ENCODE data around the gene PNPLA5.
"Not testable (repeated sequence)": the region's sequence is repeated elsewhere in the genome, so short reads cannot be mapped to it uniquely, and the experiment has no call there.

PNPLA5 gene

DNA sequence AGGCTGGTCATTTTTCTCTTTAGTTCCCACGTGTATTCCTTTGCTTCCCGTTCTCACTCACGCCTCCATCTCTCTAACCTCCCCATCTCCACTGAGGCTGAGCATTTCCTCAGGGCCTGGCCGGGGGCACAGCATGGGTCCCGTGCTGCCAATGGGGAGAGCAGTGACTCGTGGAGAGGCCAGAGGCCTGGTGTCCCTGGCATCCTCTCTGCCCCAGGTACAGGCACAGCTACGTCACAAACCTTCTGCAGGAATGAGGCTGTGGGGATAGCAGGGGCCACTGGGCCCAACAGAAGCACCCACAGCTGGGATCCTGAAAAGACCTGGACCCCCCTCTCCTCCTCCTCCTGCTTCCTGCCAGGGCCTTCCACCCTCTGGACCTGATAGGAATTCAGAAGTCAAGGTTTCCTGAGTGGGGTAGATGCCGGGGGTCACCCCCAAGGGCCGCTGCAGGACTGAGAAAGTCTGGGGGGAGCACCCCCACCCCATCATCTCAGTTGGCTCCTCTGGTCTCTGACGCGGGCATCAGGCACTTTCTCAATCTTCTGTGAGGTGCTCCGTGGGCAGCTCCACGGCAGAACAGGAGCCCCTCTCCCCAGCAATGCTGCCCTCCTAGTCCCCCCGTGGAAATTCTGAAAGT is 11.8 kb downstream of the PNPLA5 start:
- no peak for DNase-seq

DNA sequence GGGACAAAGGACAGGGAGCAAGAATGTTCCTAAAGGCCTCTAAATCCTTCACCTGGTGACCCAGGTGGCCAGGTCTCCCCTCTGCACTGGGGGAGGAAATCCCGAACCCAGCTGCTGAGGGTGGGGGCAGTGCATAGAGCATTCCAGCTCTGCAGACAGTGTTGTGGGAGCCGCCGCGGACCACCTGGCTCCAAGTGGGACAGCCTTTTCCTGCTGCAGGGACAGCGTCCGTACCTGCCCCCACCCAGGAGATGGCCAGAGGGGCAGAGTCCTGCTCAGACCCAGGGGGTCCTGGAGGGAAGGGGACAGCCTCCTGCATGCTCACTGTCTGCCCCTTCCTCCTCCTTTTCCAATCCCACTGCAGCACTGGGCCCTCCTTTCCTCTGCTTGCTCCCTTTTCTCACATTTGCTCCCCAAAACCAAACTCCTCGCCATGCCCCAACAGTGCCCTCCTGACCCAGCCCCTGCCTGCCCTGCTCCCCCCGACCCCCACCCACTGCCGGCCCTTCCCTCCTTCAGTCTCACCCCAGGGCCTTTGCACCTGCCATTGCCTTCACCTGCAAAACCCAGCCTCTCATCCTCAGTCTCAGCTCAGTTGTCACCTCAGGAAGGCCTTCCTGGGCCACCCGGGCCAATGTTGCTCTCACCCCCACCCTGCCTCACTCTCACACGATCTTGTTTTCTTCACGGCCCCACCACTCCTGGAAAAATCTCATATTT is 12.8 kb downstream of the PNPLA5 start:
- DNase-seq = no peak

DNA sequence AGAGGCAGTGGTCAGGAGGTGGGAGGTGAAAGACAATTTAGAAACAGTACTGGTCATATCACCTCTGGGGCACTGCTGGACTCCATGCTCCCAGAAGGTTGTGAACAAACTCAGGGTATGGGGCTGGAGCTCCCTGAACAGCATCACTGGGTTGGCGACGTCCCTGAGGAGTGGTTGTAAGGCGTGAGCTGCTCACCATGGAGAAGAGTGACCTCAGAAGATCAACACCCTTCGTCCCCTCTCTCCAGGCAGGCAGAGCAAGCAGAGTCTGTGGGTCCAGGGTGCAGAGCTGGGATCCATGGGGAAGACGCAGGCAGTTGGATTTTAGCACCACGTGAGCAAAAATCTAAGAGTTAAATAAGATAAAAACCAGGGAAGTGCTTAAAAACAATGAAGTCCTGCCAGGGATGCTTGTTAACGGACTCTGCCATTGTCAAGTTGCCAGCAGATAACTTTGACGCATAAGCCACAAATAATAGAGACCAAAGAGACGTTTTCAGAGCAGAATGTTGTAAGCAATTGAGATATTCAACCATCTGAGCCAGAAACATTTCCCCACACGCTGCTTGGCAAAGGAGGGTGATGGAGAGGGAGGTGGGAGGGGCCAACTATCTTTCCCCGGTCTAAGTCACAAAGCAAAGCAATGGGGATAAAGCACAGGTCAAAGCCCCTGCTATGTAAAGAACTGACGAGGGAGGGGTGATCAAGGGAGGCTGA is 13.6 kb downstream of the PNPLA5 start:
- no peak for DNase-seq

DNA sequence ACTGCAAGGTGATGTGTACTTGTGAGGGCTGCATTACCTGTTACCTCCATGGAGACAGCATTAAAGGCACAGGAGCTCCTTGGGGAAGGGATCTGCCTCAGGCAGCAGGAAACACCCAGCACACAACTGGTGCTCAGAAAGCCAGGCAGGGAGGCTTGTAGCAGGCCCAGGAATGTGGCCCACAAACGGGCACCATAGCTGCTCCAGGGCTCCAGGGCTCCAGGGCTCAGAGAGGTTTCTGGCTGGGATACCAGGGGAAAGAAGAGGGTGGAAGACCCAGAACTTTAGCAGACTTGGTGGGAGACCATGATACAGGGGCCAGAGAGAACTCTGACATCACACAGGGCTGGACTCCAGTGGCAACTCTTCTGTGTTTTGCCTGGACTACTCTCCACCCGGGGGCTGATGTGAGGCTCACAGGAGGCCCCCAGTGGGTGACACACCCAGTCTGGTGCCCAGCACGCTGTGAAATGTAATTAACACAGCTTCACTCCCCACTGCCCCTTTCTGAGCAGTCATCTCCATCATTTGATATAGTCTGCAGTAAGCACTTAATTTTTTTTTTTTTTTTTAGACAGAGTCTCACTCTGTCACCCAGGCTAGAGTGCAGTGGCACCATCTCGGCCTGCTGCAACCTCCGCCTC is 14.8 kb downstream of the PNPLA5 start:
- no peak for DNase-seq

DNA sequence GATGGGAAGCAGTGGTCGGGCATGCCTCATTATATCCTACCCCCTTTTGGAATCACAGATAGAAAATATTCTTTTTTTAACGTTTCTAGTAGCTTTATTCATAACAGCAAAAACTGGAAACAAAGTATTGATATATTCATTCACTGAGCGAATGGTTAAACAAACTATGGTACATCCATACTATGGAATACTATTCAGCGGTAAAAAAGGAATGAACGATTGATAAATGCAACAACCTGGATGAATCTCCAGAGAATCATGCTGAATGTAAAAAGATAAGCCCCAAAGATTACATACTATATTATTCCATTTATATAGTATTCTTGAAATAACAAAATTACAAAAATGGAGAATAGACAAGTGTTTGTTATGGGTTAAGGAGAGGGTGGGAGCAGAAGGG is 22.0 kb downstream of the PNPLA5 start:
- no peak for DNase-seq

DNA sequence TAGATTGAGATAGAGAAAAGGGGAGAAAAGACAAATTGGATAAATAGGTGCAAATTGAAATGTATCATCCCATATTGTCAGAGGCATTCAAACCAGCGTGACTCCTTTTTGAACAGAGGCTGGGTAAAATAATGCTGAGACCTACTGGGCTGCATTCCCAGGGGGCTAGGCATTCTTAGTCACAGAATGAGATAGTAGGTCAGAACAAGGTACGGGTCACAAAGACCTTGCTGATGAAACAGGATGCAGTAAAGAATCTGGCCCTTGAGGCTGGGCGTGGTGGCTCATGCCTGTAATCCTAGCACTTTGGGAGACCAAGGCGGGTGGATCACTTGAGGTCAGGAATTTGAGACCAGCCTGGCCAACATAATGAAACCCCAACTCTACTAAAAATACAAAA is 22.8 kb downstream of the PNPLA5 start:
- DNase-seq = not testable (repeated sequence)

DNA sequence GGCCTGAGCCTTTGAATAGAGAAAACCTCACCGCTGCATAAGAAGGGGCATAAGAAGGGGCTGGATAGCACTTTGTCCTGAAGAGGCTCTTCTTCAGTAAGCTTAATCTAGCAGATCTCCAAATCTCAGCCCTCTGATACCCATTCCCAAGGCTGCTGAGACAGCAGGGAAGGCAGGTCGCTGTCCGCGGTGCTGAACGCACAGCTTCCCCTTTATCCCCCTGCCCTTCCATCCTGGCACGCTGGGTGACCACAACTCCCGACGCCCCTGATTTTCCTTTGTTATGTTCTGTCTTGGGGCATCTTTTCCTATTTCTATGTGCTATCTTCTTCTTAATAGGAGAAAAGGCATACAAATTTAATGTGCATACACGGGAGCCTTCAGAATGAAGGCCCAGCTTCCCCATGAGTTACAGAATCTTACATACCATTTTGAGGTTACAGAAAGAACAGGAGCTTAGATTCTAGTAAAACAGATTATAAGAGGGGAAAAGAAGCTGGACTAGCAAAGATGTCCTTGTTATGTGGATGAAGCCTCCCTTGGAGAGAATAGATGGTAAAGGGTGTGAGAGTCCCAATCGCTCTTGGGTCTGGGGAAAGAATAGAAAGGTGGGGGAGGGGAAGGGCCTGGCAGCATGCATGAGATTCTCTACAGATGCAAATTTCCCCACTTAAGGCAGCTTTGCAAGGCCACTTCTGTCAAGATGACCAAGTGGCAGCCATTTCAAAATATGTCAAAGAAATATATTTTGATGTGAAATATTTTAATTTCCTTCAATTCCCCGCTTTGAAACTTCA is 23.8 kb downstream of the PNPLA5 start:
- no peak for DNase-seq

DNA sequence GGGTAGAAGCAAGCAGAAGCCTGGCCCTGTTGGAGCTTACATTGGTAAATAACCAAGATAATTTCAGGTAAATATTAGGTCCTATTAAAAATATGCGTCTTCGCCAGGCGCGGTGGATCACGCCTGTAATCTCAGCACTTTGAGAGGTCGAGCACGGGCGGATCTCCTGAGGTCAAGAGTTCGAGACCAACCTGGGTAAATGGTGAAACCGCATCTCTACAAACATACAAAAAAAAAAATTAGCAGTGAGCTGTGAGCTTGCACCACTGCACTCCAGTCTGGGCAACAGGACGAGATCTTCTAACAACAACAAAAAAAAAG is 29.0 kb downstream of the PNPLA5 start:
- DNase-seq = no peak

DNA sequence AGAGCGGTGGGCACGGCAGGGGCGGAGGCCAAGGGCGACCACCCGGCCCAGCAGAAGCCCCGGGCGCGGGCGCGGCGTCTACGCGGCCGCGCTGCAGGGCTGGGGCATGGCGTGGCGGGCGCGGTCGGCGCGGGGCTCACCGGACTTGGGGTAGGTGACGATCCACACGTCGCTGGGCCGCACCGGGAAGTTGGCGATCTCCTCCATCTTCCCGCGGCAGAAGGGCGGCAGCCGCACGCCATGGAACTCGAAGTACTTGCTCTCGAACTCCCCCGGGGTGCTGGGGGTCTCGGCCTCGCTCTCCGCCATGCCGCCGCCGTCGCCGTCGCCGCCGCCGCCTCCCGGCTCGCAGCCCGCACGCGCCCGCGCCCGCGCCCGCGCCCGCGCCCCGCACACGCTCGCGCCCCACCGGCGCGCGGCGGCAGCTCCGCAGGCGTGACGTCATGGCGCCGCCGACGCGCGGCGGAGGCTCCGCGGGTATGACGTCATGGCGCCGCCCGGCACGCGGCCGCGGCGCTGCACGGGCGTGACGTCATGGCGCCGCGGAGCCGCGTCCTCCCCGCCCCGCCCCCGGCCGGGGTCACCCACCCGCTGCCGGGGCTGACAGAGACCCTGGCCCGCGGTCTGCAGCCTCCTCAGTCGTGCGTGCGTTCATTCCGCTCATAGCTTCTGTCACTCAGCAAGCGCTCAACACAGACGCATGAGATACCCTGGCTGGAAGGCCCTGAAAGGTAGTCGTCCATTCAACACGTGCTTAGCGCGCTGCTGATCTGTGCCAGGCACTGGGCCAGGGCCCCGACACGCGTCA is 29.5 kb downstream of the PNPLA5 start, which contains the start of gene SULT4A1:
Gene SULT4A1, minus strand, starts transcription at position 440 of the 808 bp plus-strand sequence. Its CDS starts 131 bp downstream, at position 309.
- DNase-seq = no peak

DNA sequence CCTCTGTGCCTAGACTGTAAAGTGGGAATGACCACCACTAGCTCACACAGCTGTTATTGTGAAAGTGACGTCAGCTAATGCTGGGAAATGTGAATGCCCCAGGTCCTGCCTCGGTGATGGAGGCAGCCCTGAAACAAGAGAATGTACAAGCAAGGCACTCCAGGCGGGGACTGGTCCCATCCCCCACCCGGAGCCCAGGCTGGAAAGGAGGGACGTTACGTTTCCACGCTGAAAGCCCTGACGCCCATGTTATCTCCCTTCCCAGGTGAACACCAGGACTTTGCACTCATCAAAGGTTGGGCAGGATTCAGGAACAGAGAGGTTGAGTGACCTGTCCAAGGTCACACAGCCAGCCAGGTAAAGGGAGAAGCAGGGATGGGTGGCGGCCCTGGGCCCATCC is 30.3 kb downstream of the PNPLA5 start:
- DNase-seq = no peak

DNA sequence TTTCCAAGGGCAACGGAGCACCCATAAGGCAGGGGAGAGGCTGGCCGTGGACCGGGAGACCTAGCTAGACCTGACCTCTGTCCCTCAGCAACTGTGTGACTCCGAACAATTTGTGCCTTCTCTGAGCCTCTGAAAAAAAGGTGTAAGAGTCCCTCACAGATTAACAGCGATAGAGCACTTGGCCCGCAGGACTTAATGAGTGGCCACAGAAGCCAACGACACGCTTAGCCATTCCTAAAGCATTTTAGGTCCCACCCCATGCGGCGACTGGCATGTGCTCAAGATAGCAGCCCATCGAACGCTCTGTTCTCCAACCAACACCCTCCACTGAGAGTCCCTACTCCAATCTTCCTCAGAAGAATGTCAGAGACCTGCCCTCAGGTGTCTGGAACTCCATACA is 31.0 kb downstream of the PNPLA5 start:
- DNase-seq = no peak

DNA sequence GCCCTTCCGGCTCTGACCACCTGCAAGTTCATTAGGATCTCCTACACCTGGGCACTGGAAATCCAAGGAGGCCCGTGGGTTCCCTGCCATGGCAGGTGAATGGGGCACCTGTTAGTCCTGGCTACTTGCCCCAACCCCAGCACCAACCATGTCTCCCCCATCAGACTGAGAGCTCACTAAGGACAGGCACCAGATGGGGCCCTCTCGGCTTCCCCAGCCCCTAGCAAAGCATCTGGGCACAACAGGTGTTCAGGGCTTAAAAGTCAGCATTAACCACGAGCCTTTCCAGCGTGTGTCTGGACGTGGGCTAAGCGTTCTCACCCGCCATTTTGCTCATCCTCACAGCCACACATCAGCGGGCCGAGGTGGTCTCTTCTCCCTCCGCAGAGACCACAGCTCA is 31.7 kb downstream of the PNPLA5 start:
- DNase-seq = no peak

DNA sequence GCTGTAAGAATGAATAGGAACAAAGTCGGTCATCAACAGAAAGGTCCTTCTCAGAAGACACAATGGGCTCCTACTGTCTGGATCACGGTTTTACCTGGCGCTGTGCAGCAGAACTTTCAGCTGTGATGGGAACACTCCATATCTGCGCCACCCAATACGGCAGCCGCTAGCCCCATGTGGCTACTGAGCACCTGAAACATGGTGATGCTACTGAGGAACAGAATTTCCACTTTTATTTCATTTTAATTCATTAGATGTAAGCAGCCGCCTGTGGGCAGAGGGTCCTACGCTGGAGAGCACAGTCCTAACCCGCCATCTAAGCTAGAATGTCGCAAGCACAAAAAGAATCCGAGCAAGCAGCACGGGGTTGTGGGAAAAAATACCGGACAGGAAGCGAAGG is 32.2 kb downstream of the PNPLA5 start:
- no peak for DNase-seq

DNA sequence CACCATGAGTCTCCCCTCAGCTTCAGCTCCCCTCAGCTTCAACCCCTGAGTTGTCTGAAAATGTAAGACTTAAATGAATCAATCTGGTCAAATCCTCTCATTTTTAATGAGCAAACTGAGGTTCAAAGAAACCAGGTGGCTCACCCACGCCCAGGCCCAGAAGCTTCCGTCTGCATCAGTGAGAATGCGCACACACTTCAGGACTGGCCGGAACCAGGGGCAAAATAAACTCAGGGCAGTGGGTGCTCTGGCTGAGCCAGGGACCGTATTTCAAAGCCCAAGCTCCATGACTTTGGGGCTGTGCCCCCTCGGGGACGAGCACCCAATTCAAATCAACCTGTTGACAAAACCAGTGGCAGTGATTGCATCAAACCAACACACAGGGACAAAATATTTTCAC is 32.6 kb downstream of the PNPLA5 start:
- DNase-seq = no peak

DNA sequence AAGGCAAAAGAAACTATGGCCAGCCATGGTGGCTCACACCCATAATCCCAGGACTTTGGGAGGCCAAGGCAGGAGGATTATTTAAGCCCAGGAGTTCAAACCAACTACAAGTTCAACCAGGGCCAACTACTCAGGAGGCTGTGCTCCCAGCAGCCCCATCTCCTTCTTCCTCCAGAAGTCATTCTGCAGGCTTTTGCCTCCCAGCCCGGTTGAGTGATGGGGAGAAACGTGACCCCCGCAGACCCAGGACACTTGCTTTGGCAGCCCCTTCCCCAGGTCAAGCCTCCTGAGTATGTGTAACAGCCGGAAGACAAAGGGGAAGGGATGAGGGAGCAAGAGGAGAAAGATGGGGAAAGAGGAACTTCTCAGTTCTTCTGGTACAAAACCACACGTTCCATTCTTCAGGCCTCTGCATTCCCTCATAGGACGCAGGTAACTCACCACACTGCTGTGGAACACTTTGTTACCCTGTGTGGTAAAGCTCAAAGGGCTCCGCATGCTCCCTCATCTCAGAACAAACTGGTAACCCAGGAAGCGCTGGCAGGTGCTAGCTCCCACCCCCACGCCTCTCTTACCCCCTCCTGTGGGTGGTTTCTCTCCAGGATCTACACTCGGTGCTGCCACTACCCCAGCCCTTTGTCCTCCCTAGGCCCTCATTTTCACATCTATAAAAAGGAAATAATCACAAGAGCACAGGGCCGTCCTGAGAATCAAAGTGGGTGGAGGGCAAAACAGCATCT is 33.5 kb downstream of the PNPLA5 start:
- DNase-seq = no peak

DNA sequence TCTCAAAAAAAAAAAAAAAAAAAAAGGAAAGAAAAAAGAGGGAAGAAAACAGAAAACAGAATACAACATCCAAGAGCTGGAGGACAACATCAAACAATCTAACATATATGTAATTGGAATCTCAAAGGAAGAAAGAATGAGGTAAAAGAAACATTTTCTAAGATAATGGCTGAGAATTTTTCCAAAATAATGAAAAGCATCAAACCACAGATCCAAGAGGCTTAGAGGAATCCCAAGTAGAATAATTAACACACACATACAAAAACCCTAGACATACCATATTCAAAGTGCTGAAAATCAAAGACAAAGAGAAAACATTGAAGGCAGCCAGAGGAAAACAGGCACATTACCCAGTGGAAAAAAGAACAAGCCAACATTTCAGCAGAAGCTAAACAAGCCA is 34.4 kb downstream of the PNPLA5 start:
- DNase-seq = no peak

DNA sequence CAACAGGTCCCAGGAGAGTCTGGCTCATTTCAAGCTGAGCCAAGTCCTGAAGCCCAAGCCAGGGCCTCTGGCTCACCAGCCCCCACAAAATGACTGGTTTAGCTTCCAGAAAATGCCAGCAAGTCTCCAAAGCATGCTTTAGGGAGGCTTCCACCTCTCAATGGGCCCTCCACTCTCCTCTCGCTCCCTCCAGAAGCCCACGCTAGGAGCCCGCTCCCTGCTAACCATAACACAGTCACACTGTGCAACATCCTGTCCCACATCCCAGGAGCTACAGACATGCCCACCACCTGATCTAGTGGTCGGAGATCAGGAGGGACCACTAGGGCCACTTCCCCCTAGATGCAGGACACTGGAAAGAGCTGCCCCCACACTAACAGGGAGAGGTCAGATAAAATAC is 36.4 kb downstream of the PNPLA5 start:
- DNase-seq = no peak

DNA sequence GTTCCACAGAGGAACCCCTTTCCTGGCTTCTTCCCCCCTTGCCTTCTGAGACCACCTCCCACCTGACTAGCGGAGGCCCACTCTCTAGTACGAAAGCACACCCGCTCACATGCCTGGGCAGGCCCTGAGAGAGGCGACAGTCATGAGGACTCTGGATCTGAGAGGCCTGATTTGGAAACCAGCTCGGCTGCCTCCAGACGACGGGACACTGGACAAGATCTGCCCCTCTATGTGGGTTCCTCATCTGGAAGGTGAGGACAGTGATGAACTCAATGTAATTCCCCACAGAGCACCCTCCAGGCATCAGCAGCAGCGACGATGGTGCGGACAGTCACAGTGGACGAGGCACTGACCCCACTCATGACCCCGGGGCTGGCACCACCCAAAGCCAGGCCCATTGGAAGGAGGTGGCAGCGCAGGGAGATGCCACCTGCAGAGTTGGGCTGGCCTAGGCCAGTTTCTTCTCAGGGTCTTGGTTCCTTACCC is 37.0 kb downstream of the PNPLA5 start:
- no peak for DNase-seq

DNA sequence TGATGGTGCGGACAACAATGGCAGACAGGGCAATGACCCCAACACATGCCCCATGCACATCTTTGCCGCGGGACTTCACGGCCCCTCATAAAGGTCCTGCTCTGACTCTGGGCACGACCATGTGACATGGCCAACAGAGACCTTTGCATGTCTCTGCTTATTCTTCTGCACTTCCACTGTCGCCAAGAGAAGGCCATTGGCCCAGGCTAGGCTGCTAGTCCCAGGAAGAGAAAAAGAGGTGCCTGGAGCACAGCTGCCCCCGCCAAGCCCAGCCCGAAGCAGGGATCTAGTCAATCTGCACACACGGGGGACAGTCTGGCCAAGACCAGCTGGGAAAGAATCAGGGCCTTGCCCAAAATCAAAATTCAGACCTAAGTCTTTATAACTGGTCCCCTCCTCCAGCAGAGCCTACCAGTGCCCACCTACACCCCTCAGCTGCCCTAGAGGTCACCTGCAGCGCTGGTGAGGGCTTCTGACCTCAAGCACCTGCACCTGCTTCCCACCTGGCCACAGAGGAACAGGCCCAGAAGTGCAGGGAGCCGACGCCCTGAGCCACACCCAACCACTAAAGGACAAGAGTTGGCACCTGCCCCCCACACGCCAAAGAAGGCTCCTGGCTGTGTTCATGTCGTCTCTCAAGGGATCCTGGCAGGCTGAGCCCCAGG is 37.6 kb downstream of the PNPLA5 start:
- no peak for DNase-seq

DNA sequence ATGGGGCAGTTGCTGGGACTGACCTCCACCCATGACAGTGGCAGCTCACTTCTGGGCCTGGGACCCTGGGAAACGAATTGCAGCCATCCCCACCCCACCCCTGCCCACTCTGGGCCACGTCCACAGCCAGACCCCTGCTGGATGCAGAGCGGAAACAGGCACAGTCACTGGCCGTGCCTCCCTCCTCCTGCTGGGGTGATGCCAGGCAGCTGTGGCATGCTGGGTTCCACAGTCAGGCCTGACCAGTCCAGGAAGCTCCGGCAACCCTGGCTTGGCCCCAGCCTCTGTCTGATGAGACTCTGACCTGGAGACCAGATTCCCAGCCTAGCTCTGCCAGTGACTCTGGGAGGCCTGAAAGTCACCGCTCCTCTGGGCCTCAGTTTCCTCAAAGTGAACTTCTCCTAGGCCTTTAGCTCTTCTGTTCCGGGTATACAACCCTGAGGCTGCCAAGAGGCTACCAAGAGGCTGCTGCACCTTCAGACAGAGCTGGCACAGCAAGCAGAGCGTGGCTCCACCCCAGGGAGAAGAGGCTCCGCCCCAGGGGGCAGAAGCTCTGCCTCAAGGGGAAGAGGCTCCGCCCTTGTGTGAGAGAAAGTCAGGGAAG is 38.4 kb downstream of the PNPLA5 start:
- DNase-seq = no peak
